ENCODE measurements around the gene PODXL. TPM values are rescaled to one million over a fixed set of nuclear protein-coding genes. Genes with fewer than 3 reads are reported as not detected.

Gene PODXL
- total RNA-seq, 1 donor from 2014 or later, result 0.65 TPM

DNA sequence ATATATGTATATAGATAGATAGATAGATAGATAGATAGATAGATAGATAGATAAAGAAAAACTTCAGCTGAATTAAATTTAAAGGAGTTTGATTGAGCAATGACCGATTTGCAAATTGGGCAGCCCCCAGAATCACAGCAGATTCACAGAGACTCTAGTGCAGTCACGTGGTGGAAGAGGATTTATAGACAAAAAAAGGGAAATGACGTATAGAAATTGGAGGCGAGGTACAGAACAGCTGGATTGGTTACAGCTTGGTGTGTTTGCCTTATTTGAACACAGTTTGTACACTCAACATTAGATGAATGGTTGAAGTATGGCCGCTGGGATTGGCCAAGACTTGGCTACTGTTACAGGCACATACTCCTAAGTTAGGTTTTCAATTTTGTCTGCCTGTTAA is 8.2 kb upstream of the PODXL start:
- DNase-seq (ENCODE audit: low read depth), result no peak

DNA sequence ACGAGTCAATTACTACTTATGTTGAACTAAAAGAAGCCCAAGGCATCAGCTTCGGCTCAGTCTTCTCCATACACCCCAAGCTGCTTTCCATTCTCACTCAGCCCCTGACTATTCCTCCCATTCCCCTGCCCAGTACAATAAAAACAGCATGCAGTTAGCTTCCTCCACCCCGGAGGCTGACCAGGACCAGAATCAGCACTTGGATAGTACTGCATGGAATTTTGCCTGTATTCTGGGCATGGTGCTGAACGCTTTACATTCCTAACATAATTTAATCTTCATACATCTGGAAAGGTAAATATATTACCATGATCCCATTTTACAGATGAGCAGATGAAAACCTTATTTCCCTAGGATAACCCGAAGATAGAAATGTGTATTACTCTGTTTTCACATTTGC is 7.5 kb upstream of the PODXL start:
- DNase-seq (ENCODE audit: low read depth), result no peak

DNA sequence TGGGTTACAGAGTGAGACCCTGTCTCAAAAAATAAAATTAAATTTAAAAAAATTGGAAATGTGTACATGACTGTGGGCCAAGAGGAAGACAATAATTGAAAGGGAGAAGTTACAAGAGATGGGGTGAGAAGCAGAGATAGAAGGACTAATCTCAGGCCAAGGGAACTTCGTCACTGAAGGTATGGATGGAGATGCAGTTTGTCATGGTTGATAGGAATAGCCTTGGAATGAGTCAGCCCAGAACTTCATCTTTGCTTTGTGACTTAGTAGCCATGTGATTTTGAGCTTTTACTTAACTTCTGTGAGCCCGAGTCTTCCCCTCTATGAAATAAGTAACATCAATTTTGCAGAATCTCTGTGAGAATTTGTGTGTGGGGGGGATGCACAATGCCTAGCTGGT is 6.5 kb upstream of the PODXL start:
- DNase-seq (ENCODE audit: low read depth), result no peak

DNA sequence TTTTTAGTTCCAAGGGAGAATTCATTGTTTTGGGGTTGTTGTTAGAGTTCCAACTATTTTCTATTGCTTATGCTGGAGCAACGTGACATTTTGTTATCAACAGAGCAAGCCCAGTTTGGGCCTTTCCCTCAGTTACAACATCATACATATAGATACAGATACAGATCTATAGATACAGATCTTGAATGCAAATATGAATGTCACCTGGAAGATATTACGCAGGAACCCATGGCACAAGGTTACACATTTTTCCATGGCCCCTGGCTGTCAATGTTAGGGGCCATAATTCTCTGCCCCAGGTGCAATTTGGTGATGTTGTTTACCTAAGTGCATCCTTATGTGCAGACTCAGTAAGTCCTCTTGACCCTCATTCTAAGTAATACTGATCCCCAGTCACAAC is 3.6 kb upstream of the PODXL start:
- no peak for DNase-seq (ENCODE audit: low read depth)

DNA sequence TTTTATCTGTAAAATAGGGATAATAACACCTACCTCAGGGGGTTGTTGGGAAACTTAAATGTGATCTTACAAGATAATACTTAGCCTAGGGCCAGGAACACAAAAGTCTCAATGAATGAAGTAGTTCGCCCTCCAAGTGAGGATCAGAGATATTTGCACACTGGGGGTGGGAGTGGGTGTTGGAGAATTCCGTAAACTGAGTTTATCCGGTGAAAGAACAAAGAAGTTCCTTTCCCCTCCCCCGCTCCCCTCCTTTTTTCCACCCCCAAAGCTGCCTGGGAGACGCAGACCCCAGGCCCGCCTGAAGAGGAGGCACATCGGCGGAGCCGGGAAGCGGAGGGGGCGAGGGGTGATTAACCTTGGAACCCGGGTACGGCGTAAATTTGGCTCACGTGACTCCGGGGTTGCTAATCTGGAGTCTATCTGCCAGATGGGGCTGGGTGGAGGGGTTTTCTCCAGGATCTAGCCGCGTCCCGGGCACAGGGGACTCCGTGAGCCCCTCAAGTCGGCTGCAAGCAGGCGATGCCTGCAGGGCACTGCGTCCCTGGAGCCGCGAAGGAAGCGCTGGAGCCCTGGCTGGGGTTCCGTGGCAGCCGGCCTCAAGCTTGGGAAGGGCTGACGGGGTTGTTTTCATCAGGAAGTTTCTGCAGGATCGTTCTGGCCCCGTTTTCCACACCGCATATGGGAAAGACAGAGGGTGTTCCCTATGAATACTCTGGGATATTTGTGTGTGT is 1.4 kb upstream of the PODXL start:
- DNase-seq (ENCODE audit: low read depth), result no peak

DNA sequence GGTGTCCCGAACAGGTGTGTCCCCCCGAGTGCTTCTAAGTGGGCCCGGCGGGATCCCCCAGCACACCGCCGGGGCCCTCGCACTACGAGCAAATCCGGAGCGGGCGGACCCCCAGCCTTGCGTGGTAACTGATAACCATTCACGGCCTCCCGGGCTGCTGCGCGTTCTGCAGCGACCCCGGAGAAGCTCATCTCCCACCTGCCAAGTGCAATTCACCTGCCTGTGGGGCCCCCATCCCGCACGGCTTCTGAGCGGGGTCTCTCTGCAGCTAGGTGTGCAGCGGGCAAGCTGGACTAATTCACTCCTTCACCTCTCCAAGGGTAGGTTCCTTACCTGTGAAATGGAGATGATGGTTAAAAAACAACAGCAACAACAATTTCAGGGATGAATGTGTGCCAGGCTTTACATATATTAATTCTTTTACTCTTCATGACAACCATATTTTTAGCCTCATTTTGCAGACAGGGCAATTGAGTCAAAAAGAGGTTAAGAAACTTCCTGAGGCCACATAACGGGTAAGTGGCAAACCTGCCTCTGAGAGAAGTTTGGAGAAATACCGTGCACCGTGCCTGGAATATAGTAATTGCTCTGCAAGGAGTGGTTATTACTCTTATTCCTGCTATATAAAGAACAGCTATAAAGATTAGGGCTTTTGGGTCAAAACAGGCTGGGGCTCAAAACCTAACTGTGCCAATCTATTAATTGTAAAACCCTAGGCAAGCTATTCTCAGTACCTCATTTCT is 652 bp upstream of the PODXL start:
- no peak for DNase-seq (ENCODE audit: low read depth)

DNA sequence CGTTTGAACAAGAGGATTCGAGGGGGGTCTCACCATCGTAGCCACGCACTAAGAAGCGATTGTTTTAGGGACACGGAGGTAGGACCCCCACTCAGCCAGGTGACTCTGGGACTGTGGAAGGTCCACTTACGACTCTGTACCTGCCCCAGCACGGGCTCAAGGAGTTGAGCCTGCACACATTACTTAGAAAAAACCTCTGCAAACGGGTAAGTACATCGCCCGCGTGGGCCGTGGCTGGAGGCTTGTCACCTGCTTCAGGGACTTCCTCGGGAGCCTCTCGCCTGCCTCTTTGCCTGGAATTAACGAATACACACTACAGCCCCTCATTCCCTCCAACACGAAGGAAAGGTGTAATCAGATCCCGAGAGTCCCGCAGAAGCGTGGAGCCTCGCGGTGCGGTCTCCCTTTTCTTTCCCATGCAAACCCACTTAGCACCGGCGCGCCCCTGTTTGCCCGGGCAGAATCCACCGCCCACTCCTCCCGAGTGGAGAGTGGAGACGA is 826 bp downstream of the PODXL start:
- no peak for DNase-seq (ENCODE audit: low read depth)

DNA sequence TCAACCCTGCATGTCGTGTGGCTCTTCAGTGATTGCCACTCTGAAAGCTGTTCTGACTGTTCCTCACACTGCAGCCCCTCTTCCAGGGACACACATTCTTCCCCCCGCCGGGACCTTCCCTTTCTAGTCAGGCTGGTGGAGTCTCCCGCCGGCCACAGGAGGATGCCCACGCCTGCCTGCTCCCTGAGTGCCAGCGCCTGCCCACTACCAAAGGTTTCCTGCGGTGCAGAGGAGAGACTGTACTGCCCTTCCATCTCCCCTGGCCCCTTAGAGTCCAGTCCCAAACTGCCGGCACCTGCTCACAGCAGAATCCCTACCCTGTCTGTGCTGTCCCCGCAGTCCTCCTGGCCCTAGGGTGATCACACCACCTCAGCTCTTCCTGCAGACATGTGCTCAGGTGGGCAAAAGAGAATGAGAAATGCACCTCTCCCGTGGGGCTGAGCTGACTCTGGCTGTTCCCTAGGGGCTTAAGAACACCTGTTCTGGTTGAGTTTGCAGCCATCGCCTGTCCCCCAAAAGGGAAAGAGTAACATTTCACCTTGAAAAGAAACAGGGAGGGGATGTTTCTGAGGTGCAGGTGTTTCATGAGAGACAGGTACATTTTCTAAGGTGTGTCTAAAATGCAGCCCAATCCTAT is 1.4 kb downstream of the PODXL start:
- DNase-seq (ENCODE audit: low read depth), result no peak

DNA sequence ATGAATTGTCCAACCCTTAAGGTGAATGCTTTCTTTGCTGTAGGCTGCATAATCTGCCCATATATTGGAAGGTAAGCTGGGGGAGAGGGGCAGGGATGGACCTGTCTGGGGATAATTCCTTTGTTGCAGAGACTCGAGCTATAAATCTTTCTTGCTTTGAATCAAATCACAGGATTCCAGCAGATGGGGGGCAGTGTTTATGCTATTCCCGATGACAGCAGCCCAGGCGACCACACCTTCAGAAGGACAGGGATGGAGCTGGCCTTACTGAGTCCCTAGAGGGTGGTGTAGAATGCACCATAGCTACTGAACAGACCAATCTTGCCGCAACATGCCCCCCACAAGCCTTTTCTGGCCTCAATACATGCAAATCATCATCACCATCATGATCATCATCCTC is 2.5 kb downstream of the PODXL start:
- DNase-seq (ENCODE audit: low read depth), result no peak

DNA sequence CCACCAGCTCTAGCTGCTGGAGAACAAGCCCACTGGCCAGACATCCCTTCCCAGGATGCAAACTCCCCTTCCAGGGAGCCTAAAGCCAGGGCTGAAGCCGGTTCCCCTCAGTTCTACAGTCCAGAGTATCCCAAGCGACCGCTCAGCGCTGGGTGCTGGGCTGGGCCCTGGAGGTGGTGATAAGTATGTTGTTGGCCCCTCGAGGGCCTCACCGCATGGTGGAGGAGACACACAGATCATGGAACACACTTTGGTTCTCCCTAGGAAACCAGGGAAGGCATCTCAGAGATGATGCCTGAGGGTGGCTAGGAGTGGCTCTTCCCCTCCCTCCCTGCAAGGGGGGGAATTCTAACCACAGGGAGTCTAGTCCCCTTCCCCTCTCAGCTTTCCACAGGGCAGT is 4.4 kb downstream of the PODXL start:
- DNase-seq (ENCODE audit: low read depth), result no peak

DNA sequence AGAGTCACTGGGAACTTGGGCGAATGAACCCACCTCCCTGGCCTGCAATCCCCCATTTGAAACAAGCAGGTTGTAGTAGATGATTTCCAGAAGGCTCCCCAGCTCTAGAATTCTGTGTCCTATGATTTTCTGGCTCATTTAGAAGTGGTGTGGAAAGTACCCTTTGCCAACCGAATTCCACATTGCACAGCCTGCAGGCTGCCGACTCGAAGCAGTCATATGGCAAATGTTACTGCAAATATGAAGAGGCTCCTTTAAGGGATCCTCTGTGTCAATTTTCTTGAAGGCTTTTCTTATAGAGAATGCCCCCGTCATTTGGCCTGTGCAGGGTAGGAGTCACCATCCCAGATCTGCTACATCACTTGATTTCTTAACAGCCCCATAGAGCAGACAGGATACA is 5.6 kb downstream of the PODXL start:
- no peak for DNase-seq (ENCODE audit: low read depth)

DNA sequence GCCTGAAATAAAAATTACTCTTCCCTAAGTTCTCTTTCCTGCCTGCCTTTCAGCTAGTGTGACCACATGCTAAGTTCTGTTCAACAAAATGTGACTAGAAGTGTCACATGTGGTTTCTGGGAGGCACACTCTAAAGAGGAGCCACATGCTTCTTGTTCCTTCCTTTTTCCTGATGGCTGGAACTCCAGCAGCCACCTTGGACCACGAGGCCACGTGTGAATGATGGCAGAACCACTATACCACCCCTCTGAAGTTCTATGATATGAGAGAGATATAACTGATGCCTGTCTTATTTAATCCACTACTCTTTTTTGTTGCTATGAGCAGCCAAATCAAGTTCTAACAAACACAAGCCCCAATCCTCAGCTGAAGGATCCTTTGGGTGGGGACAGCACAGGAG is 8.1 kb downstream of the PODXL start:
- DNase-seq (ENCODE audit: low read depth), result no peak

DNA sequence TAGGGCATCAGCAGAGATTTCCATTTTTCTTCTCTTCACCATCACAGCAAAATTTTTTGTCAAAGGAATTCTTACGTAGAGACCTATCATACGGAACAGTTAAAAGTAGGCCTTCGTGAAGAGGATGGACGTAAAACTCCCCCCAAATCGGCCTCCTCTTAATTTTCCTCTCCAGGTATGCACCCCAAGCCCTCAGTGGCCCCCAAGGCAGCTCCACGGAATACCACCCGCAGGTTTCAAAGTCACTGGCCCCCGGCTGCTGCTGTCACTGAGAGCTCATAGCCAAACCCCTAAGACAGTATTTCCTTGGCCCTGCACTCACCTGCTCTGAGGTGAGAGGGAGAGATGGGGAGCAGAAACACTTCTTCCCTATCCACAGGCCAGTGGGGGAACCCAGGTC is 8.8 kb downstream of the PODXL start:
- DNase-seq (ENCODE audit: low read depth), result no peak

DNA sequence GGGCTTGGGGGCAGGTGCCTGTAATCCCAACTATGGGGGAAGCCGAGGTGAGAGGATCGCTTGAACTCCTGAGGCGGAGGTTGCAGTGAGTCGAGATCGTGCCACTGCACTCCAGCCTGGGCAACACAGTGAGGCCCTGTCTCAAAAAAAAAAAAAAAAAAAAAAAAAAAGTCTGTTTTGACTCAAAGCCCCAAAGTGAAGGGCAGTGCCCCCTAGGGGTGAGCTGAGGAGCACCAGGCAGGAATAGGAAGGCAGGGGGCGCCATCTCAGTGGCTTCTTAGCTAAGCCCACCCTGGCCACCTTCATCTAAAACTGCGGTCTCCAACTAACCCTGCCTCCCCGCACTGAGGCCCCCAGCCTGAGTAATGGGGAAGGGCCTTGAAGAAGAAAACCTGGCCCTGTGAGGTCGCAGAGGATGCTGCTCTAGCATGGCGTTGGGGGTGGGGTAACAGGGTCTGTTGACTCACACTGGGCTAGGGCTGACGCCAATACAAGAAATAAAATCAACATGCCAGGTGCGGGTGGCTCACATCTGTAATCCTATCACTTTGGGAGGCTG is 9.8 kb downstream of the PODXL start:
- no peak for DNase-seq (ENCODE audit: low read depth)

DNA sequence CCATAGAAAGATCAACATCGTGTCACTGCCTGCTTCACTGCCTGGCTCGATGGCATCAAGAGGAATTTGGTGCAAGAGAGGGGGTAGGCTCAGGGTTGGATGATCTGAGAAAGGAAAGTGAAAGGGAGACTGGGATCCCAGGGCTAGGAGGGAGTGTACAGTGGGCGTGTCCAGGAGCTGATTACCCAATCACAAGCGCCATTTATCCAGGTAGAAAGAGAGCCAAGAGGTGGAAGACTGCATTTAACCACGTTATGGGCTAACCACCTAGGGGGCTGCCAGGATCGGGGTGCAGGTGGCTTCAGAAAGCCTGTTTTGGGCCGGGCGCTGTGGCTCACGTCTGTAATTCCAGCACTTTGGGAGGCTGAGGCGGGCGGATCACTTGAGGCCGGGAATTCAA is 10.3 kb downstream of the PODXL start:
- DNase-seq (ENCODE audit: low read depth), result peak; percentile 25

DNA sequence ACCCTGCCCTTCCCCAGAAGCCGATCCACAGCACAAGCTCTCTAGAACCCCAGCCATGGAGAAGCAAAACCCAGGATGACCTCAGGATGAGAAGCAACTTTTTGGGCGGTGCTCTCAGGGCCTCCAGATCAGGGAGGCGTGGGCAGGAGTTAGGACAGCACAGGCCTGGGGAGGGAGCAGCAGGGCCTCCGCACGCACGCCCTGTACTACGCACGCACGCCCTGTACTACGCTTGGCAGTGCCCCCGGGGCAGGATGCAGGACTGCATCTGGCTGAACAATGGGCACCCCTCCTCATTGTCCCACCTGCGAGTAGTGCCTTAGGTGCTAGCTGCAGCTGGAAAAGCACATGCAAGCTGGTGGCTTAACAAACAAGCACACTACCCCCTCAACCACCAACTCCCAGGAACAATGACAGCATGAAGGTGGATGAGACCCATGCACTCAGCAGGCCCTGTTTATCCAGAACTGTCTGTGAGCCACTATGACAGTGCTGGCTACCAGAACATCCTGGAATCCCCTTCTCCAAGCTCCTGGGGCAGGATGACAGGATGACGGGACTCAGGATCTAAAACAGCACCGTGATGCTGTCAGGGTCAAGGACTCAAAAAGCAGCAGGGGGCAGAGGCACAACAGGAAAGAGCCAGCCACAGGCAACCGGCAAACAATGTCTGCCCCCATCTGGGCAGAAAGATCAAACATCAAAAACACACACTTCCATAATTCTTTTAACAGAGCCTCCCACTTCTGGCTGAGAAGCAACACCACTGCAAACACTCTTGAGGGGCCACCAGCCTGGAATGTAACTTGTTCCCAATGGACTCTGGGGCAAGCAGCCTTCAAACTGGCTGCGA is 11.8 kb downstream of the PODXL start:
- DNase-seq (ENCODE audit: low read depth), result no peak

DNA sequence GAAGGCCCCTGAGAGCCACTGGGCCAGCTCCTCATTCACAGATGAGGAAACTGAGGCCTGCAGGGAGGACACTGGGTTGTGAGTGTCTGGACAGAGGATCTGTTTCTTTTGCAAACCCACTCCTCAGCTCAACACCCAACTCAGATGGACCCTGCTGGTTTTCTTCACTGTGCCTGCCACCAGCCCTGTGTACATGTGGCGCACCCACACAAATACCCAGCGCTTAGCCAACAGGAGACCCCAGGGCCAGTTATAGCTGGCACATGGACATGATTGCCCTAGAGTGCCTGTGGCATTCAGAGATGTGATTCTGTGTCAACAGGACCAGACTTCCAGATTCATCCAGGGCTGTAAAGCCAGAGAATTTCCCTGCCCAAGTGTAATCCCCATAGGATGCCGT is 12.4 kb downstream of the PODXL start:
- DNase-seq (ENCODE audit: low read depth), result no peak

DNA sequence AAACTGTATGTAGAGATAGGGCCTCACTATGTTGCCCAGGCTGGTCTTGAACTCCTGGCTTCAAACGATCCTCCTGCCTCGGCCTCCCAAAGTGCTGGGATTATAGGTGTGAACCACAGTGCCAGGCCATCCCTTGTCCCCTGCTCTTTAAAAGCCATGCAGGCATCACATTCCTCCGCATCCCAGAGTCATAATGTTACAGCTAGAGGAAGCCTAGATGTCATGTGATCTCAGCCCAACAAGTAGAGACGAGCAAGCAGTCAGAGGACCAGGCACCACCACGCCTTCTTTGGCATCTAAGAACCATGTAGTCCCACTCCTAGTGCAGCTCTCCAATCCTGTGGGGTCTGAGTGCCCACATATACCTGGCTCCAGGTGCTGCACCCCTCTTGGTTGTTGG is 13.1 kb downstream of the PODXL start:
- DNase-seq (ENCODE audit: low read depth), result no peak

DNA sequence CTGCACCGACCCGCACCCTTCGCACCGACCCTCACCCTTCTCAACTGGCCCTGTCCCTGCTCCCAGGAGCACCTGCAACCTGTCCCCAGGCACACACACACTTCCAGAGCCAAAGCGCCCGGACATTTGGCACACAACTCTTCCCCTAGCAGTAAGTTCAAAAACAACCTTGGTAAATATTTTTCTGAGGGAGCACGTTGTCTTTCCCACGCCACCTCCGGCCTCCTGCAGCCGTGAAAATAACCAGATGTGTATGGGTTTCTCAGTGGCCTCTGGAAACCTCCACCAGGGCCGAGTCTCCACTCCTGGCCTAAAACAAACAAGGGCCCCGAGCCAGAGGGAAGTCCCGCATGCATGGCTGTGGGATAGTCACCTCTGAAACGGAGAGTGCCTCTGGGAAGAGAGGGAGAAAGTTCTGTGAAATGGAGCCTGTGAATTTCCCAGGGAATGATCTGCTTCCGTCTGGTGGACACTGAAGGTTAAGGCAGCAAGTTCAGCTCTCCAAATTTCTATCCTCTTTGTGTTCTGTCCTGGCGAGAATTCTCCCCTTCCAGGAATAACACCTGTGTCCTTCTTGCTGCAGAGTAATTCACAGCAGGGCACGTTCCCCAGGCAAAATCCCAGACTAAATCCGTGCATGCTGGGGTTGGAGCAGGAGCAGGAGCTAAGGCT is 15.8 kb downstream of the PODXL start:
- DNase-seq (ENCODE audit: low read depth), result peak; percentile 14

DNA sequence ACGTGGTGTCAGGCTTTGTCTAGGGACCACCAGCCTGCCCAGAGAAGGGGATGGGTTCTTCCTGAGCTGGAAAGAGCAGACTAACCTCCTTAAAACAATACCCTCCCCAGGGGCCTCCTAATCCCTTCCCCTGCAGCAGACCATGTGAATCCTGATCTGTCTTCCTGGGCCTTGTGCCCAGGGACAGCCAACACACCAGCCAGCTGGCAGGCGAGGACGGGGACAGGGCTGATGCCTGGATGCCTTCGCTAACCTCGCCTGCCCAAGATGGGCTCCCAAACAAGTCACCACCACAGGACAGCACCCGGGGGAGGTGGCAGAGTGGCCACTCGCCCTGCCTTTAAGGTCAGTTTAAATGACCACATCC is 17.6 kb downstream of the PODXL start:
- DNase-seq (ENCODE audit: low read depth), result no peak
